Activated T-cell treated with anti-CD3 and anti-CD28 coated beads for 48 hours (primary cell): ENCODE measurements around the gene LSAMP.
"Not testable (repeated sequence)": the region's sequence is repeated elsewhere in the genome, so short reads cannot be mapped to it uniquely, and the experiment has no call there.

Source experiments
- DNase-seq: peaks from one replicate; pipeline ENCODE4 v3.0.0-alpha.2; 2020; ENCODE audit warnings: low read depth

The LSAMP gene

DNA sequence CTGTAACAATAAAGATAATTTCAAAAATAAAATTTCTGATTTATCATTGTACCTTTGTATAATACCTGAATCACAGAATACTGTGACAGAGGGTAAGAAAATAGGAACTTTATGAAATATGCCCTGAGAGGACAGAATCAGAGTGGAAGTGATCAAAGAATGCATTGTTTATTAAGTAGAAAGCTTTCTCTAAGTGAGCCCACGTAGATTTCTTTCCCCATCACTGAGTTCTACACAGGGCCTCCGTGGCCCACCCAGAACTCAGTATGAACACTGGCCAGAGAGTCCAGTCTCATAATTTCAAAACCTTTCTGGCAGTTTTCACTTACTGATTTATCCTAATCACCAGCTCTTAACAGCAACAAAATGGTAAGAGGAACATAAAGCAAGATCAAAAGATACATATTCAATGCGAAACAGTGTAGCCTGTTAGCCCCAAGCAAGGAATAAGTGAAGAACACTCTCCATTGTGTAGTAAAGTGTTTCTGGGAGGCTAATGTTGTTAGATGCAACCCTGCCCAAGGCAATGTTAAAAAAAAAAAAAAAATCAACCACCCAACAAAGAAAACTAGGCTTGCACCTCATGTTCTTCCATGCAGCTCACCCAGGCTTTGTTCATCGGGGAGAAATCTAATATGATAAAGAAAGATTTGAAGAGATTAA is 341.3 kb downstream of the LSAMP start:
- no peak for DNase-seq

DNA sequence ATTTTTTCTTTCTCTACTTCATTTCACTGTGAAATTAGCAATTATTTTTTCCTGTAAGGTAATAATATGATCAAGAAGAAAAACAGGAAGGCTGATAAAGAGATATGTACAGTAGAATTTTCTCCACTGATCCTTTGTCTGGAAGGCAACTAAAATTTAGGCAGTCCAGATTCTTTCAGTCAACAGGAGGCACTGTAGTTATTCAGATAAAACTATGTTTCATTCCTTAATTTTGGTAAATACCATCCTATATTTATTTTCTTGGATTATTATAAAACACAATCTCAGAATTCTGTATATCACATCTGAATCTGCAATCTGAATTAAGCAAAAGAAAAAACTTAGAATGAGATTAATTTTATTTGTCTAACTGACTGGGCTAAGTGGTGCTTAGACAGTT is 343.2 kb downstream of the LSAMP start:
- no peak for DNase-seq

DNA sequence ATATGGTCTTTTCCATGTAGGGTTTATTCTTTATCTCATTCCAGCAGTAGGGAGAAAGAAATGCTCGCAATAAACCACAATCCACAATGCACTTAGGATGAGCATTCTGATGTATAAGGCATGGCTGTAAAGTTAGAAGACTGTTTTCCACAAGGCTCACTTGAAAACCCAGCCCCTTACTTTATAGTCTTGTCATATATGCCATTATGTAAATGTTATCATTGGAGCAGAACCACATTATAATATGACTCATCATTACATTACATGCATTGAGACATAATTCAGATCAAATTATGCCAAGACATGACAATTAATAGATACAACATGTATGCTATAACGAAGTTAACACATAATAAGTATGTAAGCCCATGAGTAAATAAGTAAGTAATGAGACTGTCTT is 348.1 kb downstream of the LSAMP start:
- DNase-seq, result no peak

DNA sequence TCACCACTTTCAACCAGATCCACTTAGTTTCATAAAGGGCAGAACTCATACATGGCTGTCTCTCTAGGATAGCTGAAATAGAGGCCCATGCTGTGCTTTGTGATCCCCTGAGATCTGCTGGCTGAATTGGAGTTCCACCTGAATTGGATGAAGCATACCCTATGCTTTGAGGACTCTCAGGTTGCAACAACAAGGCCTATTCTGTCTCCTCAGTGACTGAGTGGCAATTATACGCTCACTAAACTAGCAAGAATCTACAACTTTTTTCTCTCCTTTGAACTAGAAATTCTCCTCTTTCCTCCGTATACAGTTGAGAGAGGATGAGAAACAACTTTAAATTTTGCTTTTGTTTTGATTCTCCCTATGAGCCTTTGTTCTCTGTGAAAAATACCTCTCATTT is 348.7 kb downstream of the LSAMP start:
- no peak for DNase-seq

DNA sequence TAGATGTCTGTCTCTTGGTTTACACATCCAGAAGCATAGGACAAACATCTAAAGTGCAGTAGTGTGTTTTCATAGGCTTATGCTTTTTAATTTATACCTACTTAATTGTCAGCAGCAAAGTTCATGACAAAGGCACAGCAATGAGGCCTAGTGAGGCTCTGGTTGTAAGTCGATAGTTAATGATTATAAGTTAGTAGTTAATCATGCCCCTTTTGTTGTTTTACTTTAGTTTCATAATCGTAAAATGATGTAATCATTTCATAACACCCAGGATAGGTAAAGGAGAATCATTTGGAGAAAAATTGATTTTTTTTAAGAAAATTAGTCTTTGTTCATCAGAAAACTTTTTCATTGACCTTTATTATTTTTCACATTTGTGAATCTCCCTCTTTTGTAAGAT is 351.9 kb downstream of the LSAMP start:
- no peak for DNase-seq

DNA sequence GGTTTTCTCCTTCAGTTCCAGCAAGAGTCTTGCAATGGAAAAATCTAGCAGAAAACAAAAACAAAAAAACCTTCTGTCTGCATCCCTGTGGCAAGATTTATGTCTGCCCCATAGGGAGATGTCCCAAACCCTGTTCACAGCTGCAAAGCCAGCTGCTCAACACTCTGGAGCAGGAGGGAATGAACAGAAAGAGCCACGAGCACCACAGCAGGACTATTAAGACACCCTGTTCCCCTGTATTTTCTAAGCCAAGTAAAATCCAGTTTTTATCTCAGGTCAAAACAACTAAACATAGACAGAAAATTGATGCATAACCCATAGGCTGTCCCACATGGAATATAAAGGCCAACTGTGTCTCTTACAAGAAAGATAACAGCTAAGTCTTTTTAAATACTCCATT is 357.9 kb downstream of the LSAMP start:
- DNase-seq, result no peak

DNA sequence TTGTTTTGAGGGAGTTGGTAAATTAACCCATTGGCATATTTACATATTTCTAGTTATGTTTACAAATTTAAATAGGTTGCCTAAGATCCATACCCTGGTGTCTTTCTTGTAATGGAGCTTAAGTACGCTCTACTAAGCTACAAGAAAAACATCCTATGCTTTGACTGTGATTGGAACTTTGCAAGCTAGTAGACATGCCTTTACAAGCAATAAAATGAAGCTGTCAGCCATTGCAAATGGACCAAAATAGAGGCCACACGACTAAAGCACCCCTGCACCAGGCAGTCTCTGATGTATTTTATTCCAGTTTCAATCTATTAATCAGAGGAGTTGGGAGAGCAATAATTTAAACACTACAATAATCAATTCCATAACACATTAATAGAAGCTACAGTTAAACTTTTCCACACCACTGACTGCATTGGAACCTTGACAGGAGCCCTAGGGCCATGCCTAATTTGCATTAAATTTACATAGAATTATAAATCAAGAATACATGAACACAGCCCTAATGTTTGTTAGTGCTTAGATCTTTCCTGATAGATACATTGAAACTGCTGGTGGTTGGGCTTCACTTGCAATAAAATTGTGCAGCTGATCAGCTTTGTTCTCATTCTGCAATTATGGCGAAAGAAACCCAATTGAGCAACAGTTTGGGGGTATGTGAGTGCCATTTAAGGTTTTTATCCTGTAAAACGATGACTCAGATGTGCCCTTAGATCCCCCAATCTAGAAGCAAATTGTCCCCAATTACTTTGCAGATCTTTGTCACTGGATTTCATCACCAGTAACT is 360.1 kb downstream of the LSAMP start:
- DNase-seq, result no peak

DNA sequence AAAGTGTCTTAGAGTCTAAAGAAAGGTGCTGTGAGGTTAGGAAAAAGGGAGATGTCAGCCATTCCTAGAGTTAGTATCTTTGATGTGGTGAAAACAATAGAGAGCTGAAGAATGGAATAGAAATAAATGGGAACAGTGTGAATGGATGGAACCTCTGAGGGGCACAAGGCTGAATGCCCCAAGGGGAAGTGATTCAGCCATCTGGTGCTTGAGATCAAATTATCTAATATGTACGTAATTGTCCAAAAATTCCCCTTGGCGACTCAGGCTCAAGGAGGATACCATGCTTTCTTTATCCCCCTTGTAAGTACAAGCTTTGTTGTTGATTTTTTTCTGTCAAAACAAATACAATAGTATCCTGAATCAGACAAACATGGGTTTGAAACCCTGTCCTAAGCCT is 361.6 kb downstream of the LSAMP start:
- no peak for DNase-seq

DNA sequence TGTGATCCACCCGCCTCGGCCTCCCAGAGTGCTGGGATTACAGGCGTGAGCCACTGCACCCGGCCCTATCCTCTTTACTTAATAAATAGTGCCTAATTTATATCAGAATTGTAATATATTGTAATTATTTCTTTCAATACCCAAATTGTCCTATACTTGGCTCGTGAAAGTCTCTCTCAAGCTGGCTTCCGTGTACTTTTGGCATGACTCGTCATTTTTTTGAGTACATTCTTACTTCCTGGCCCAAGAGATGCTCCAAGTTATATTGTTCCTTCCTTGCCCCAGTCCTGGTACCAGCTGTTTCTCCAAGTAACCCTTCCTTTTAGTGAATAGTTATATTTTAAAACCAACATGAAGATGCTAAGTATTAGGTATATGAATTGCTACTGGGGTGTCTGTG is 366.7 kb downstream of the LSAMP start:
- DNase-seq, result no peak

DNA sequence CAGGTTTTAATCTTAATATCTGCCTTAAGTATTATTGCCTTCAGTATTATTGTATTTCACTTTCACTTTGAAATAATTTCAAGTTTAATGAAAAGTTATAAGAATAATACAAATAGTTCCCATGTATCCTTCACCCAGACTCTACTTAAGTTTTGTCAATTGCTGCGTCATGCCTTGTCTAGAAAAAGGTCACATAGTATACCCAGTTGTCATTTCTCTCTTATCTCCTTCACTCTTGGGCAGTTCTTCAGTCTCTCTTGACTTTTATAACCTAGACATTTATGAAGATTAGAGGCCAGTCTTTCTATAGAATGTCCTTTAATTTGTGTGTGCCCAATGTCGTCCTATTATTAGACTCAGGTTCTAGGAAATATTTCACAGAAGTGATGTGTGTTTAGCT is 367.7 kb downstream of the LSAMP start:
- DNase-seq, result no peak

DNA sequence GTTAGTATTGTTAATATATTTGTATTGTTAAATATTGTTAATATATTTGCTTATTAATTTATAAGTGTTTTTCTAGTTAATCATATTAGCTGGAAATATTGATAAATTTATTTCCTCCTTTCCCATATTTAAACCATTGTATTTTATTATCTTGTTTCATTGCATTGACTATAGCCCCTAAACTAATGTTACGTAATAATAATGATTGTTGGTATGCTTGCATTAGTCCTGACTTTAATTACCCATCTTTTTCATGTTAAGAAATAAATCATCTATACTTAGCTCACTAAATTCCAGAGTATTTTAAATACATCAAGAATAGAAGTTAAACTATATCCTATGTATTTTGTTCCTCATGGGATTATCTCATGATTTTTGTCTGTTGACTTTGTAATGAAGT is 368.2 kb downstream of the LSAMP start:
- DNase-seq, result no peak

DNA sequence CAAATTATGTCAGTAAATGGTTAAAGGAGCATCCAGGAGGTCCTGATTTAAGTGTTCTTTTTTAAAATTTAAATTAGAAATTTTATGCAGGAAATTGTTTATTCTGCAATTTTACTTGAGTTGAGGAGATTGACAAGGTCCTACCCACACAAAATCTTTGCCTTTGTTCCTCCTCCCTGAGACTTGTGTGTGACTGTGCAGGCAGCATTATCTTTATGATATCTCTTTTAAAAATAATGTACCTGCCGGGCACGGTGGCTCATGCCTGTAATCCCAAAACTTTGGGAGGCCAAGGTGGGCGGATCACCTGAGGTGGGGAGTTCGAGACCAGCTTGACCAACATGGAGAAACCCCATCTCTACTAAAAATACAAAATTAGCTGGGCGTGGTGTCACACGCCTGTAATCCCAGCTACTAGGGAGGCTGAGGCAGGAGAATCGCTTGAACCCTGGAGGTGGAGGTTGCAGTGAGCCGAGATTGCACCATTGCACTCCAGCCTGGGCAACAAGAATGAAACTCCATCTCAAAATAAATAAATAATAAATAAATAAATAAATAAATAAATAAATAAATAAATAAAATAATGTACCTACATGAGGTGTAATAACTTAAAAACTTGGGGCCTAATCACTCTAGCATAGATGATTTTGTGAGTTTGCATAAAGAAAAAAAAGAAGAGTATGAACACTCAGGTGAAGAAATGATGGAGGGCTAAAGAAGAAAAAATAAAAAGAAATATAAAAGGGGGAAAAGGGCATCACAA is 374.6 kb downstream of the LSAMP start:
- not testable (repeated sequence) for DNase-seq

DNA sequence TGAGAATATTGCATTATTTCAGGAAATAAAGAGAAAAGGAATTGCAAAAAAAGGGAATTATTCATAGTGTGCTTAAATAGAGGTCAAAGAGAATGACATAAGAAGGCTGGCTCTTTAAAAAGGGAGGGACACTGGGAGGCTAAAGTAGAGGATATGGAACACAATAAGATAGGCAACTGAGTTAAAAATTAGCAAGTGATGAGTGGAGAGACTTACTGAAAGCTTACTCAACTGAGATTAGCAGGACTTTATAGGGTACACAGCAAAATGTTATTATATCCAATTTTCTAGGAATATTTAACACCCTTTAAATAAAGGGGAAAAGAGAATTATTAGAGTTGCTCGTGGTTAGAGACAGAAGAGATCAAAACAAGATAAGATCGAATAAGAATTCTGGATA is 375.2 kb downstream of the LSAMP start:
- DNase-seq, result no peak

DNA sequence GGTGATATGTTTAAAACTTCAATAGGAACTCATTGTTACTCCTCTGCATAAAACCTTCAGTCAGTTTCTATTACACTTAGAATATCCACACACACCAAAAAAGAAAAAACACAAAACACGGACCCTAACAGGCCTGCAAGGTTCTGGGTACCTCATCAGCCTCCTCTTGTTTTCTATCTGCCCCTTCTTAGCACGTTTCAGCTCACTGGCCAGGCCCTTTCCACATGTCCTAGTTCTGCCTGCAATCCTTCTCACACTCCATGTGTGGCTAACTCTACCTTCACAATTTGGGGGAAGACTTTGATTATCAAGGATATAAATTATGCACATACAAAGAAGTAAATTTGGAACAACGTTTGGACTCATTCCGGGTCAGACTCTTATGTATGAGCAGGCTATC is 376.3 kb downstream of the LSAMP start:
- DNase-seq, result no peak

DNA sequence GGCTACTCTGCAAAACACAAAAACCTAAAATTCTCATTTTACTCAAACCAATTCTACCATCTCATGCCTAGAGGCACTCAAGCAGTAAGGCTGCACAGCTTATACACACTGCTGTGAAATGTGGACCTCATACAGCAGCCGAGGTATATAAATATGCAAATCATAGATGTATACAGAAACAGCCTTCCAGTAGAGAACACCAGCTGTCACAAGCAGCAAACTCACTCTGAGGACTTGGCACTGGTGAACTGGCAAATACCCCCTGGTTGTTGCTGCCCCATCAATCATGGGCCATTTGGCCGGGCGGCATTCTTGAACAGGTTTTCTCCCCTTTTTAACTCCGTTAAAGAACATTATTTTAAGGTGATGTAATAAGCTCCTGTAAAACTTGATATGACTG is 378.0 kb downstream of the LSAMP start:
- no peak for DNase-seq

DNA sequence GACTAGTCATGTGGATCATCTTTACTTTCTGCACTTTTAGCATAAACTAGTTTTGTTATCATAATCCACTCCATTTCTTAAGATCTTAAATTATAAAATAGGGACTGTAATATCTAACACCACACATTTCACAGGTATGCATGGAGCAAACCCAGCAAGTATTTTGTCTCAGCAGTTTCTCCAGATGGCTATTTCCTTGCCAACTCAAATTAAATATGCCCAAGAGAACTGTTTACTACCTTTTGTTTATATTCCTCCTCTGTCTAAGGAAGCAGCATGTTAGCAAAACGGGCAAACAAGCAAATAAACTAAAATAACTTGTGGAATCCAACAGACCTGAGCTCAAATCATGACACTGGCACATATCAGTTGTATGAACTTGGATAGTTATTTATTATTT is 379.8 kb downstream of the LSAMP start:
- no peak for DNase-seq

DNA sequence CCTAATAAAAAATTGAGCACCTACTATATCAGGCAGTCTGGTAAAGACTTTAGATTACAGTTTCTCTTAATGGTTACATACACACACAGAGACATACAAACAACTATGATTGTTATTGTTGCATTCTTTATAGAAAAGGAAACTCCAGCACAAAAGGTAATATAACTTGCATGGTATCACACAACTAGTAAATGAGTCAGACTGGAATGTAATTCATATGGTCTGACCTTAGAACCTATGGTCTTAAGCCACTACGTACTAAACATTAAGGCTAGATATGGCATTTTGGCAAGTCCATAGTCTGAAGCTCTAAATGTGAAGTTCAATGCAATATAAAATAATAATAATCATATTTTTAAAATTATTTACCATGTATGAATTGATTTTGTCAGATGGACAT is 380.6 kb downstream of the LSAMP start:
- no peak for DNase-seq

DNA sequence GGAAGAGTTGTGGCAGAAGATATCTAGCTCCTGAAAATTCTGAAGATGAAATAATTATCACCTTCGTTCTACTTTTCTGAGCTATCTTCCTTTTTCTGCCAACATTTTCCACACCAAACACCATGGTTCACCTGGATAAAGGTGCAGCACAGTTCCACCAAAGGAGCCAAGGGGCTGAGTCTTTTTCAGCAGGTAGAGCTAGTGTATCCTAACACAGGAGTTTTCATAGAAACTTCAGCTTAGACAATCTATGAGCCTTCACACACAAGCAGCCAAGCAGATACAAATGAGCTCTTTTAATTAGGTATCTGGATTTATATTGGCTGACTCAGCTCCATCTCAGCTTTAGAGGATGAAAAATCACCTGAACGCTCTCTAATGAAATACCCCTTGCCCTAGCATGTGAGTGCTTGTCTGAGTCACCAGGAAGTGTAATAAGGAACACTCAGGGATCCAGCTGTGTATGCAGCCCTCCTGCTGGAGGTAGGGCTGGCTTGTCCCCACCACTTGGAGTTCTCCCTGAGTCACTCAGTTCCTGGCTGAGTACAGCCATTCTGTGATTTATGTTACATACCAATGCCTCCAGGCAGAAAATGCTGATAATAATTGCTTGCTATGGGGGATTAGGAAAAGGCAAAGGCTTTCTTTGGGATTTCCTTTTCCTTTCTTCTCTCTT is 385.7 kb downstream of the LSAMP start:
- no peak for DNase-seq

DNA sequence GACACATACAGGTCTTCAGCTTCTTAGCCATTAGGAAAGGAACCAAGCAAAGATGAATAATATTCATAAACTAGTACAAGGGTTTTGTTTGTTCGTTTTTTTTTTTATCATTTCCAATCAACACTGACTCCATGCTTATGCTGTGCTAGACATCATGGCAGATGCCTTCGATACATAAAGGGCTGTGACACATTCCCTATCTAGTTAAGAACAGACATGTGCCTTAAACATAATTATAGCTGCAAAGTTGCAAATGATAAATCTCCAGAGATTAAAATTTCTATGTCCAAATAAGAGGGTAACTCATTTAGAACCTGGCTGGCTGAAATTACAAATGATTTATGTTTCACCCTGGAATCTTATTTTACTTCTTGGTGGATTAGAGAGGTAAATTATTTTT is 386.4 kb downstream of the LSAMP start:
- DNase-seq, result no peak

DNA sequence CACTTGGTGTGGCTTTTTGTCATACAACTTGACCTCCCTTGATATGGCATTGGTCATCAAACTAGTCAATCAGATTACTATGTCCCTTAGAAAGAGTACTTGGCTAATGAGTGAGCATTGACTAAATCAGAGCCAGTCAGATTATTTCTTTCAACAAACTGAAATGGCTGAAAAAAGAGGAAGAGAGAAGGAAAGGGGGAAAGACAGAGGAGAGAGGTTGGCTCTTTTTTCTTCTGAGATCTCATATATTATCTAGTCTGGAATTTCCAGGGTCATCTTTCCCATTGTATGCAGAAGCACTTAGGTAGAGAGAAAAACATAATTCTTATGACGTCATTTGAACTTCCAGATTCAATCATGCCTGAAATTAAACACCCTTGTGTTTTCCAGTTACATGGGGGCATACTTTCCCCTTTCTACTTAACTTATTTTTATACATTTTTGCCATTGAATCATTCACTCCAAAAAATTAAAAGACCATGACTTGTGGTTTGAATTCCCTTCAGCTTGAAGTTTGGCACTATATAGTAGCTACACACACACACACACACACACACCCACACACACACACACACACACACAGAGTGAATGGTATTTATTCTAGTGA is 387.8 kb downstream of the LSAMP start:
- DNase-seq, result no peak

DNA sequence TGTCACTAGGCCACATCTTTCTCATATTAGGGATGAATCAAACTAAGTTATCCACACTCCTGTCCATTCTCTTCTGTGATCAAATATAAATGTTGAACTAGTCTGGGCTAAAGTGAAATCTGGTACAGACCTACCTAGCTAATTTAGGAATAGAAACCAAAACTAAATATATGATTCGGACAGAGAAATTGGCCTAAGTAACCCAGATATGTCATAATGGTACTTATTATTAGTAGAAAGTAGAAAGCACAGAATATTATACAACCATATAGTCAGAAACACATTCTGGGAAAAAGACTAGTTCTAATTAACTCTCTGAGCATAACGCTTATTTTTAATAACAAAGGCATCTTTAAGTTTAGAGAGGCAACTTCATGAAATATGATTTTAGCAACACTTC is 389.0 kb downstream of the LSAMP start:
- no peak for DNase-seq

DNA sequence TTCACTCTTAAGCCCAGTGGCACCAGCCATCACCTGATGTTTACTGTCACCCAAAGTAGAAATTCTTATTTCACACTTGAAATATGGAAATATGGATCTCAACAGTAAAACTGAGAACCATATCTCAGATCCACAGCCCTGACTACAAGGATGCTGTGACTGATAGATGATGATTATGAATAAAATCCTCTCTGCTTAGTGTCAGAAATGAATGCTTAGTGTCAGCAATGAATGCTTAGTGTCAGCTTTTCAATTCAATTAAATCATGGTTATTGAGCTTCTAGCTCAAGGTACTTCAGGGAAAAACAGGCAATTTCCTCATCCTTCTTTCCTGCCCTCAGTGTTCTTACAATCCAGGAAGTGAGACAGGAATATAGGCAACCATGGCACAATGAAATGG is 392.3 kb downstream of the LSAMP start:
- no peak for DNase-seq
